Midbrain (tissue), 1 donor: ENCODE data around the gene MIA.
"Not testable (repeated sequence)": the region's sequence is repeated elsewhere in the genome, so short reads cannot be mapped to it uniquely, and the experiment has no call there.

Experiments
- DNase-seq: peaks from one replicate; lab custom pipeline; 2025; lab: John Stamatoyannopoulos, UW

The MIA gene

DNA sequence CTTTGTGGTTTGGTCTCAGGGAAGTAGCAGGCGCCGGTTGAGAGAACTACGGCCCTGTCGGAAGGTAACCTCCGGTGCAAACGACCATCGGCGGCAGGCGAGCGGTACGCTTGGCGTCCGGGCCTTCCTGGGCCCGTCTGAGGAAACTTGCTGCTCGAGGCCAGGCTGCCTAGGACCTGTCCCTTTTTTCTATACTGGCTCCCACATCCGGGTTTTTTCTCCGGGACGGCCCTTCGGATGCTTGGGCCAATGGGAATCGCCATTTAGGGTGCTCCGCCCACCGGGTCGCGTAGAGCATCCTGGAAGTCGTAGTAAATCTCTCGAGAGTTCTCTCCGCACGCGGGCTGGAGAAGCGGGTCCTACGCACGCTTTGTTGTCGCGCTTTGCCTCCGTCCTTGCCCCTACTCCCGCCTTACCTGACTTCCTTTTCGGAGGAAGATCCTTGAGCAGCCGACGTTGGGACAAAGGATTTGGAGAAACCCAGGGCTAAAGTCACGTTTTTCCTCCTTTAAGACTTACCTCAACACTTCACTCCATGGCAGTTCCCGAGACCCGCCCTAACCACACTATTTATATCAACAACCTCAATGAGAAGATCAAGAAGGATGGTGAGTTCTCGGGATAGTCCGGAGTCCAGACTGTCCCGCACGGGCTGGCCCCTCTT lies 24.3 kb upstream of the MIA start, which contains the start of gene SNRPA:
Gene SNRPA, plus strand, starts transcription at position 330 of the 664 bp plus-strand sequence. Its CDS starts 206 bp downstream, at position 536.
- peak; percentile 99 for DNase-seq

DNA sequence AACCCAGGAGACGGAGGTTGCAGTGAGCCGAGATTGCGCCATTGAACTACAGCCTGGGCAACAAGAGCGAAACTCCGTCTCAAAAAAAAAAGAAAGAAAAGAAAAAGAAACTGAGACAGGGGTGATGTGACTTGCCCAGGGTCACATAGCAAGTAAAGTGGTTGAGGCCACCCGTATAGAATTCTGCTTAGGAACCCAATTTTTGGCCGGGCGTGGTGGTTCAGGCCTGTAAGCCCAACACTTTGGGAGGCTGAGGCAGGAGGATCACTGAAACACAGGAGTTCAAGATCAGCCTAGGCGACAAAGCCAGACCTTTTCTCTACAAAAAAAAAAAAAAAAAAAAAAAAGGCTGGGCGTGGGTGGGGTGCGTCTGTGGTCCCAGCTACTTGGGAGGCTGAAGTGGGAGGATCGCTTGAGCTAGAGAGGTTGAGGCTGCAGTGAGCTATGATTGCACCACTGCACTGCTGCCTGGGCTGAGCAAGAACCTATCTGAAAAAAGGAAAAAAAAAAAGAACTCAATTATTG lies 23.0 kb upstream of the MIA start:
- DNase-seq = no peak

DNA sequence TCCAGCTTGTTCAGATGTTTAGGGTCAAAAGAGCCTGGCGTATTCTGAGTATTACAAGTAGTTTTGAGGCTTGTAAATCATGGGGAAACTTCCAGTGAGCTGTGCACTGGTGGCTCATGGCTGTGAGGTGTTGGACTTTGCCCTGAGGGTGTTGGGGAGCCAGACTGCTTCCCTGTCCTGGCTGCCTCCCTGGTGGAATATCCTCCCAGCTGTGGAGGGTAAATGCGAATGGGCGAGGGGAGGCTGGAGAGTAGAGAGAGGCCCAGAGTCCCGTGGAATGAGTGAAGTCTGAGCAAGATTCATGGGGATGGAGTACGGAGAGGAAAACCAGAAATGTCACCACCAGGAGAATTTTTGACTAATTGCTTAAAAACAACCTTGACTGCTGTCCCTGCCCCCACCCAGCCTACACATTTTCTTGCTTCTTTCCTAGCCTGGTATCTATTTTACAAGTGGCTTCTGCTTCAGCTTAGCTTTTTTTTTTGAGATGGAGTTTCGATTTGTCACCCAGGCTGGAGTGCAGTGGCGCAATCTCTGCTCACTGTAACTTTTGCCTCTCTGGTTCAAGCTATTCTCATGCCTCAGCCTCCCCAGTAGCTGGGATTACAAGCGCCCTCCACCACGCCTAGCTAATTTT lies 20.6 kb upstream of the MIA start:
- no peak for DNase-seq

DNA sequence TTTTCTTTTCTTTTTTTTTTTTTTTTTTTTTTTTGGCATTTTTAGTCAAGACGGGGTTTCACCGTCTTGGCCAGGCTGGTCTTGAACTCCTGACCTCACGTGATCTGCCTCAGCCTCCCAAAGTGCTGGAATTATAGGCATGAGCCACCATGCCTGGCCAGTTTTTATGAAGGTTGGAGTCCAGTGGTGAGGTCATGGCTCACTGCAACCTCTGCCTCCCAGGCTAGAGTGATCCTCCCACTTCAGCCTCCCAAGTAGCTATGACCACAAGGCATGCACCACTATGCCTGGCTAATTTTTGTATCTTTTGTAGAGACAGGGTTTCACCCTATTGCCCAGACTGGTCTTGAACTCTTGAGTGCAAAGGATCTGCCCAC lies 20.1 kb upstream of the MIA start:
- DNase-seq = no peak

DNA sequence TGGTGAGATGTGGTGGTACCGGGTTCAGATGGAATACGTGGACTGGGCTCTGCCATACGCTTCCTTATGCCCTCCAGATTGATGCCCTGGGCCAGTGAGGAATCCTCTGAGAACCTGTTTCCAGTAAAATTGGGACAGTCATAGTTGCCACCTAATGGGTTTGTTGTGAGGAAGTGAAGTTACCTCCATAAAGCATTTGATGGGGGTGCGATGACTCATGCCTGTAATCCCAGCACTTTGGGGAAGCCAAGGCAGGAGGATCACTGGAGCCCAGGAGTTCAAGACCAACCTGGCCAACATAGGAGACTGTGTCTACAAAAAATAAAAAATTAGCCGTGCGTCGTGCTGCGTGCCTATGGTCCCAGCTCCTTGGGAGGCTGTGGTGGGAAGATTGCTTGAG lies 19.5 kb upstream of the MIA start:
- no peak for DNase-seq

DNA sequence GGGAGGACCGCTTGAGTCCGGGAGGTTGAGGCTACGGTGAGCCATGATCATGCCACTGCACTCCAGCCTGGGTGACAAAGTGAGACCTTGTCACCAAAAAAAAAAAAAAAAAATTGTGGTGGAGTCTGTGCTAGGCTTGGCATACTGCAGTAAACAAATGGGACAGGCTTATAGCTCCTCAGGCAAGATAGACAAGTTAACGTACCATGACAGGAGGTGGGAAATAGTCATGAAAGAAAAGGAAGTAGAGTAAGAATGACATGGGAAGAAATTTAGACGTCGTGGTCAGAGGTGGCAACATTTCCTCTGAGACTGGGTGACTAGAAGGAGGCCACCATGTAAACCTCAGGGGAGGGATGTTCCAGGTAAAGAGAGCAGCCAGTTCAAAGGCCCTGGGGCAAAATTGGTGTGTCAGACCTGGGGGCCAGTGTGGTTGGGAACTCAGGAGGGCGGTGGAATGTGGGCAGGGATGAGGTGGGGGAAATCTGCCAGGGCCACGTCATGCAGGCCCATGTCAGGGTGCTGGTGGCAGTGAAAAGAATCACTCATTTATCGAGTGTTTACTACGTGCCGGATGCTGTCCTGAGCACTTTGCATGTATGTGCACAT lies 18.7 kb upstream of the MIA start:
- no peak for DNase-seq

DNA sequence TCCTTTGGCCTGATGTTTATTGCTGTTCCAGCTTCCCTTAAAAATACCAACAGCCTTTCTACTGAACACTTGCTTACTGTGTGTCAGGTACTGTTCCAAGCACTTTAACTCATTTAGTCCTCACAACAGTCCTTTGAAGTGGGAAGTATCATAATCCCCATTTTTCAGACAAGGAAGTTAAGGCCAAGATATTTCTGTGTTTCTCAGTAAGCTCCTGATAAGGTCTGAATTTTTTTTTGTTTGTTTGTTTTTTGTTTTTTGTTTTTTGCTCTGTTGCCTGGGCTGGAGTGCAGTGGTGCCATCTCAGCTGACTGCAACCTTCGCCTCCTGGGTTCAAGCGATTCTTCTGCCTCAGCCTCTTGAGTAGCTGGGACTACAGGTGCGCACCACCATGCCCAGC lies 16.8 kb upstream of the MIA start:
- no peak for DNase-seq

DNA sequence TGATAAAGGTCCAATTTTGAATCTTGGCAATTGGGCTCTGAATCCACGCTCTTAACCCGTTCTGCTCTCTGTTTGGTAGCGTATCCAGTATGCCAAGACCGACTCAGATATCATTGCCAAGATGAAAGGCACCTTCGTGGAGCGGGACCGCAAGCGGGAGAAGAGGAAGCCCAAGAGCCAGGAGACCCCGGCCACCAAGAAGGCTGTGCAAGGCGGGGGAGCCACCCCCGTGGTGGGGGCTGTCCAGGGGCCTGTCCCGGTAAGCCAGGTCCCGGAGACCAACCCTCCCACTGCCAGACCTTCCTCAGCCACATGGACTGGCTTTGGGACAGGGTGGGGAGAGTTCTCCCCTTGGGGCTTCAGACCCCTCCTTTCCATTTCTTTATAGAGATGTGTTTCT lies 16.0 kb upstream of the MIA start:
- DNase-seq = no peak

DNA sequence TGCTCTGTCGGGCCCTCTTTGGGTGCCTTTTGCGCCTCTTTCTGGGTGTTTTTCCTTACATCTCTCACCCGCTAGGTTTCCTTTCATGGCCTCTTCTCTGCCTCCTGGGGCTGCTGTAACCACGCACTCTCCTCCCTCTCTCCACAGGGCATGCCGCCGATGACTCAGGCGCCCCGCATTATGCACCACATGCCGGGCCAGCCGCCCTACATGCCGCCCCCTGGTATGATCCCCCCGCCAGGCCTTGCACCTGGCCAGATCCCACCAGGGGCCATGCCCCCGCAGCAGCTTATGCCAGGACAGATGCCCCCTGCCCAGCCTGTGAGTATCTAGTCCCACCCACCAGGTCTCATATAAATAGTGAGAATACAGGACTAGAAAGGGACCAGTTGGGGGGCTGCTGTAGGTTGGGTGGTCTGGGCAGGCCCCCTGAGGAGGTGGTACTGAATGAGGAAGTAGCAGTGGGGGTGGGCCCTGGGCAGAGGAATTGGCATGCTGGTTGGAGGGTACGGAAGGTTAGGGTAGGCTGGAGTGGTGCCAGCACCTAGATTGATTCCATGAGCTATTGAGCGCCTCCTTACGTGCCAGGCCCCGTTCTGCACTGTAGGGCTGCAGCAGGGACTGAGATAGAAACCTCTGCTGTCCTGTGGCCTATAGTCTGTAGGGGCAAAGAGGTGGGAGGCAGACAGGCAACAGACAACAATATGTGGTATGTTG lies 12.4 kb upstream of the MIA start:
- no peak for DNase-seq

DNA sequence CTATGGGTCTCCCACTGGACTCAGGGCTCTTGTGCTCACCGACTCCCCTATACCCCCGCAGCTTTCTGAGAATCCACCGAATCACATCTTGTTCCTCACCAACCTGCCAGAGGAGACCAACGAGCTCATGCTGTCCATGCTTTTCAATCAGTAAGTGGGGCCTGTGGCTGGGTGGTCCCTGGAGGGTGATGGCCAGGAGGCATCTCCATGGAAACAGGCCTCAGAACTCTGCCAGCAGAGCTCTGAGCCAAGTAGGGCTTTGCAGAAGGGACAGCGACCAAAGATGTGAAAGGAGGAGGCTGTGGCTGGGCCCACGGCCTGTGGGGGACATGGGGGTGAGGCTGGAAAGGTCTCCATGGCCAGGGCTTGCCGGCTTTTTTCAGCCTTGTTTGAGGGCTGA lies 11.8 kb upstream of the MIA start:
- DNase-seq = no peak

DNA sequence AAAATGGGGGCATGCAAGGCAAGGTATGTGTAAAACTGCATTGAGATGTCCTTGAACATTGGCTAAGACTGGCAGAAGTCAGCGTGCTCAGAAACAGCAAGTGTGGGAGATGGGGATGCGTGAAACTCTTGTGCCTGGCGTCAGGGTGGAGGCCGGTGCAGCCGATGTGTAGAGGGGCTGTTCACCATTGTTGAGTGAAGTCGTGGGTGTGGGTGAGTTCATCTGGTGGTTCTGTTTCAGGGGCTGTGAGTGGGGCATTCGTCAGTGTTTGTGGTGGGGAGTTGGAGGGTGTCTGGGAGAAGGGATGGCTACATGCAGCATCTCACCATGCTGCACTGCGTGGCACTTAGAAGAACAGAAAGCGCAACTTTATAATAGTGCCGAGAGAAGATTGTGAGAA lies 11.4 kb upstream of the MIA start:
- DNase-seq = no peak

DNA sequence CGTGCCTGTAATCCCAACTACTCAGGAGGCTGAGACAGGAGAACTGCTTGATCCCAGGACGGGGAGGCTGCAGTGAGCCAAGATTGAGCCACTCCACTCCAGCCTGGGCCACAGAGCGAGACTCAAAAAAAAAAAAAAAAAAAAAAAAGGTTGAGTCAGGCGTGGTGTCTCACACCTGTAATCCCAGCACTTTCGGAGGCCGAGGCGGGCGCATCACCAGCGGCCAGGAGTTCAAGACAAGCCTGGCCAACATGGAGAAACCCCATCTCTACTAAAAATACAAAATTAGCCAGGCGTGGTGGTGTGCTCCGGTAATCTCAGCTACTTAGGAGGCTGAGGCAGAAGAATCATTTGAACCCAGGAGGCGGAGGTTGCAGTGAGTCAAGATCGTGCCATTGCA lies 8.9 kb upstream of the MIA start:
- DNase-seq = not testable (repeated sequence)

DNA sequence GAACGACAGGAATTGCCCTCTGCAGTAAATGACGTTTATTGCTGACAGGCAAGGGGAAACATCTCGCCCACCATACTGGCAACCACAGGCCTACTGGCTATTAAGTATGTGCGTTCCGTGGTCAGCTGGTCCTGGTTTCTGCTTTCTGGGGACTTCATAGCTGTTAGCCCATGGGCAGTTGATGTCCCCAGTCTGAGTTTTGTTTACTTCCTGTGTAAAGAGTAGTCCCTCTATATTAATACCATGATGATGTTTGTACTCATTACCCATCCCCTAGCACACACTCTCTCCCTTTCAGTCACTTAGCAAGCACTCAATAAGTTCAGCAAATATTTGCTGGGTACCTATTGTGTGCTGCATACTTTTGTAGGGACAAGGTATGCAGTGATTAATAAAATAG lies 6.5 kb upstream of the MIA start:
- no peak for DNase-seq

DNA sequence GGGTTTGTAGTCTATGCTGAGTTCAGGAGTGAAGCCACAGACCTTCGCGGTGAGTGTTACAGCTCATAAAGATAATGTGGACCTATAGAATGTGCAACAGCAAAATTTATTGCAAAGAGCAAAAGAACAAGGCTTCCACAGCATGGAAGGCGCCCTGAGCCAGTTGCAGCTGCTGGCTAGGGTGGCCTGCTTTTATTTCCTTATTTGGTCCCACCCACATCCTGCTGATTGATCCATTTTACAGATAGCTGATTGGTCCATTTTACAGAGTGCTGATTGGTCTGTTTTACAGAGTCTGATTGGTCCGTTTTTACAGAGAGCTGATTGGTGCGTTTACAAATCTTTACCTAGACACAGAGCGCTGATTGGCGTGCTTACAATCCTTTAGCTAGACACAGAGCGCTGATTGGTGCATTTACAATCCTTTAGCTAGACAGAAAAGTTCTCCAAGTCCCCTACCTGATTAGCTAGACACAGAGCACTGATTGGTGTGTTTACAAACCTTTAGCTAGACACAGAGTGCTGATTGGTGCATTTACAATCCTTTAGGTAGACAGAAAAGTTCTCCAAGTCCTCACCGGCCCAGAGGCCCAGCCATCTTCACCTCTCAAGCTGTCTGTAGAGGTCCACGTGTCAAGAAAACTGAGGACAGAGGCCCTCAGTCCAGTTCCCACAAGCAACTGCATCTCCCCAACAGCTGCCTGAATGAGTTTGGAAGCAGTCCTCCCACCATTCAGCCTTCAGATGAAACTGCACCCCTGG lies 4.0 kb upstream of the MIA start:
- DNase-seq = not testable (repeated sequence)

DNA sequence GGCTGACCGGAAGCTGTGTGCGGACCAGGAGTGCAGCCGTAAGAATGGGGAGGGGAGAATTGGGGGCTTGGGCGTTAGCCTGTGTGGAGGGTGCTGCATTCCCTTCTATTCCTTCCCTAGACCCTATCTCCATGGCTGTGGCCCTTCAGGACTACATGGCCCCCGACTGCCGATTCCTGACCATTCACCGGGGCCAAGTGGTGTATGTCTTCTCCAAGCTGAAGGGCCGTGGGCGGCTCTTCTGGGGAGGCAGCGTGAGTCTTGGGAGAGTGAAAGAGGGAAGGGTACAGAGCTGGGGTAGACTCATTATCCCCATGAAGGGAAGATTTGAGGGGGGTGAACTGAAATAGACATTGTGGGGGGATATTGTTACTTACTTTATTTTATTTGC lies 306 bp downstream of the MIA start:
- no peak for DNase-seq

DNA sequence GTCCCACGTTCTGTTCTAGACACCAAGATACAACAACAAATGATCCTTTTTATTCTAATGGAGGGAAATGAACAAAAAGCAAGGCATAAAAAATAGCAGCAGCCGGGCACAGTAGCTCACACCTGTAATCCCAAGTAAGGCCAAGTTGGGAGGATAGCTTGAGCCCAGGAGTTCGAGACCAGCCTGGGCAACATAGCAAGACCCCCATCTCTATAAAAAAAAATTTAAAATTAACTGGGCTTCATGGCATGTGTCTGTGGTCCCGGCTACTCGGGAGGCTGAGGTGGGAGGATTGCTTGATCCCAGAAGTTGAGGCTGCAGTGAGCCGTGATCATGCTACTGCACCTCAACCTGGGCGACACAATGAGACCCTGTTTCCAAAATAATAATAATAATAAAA lies 1.0 kb downstream of the MIA start:
- DNase-seq = no peak

DNA sequence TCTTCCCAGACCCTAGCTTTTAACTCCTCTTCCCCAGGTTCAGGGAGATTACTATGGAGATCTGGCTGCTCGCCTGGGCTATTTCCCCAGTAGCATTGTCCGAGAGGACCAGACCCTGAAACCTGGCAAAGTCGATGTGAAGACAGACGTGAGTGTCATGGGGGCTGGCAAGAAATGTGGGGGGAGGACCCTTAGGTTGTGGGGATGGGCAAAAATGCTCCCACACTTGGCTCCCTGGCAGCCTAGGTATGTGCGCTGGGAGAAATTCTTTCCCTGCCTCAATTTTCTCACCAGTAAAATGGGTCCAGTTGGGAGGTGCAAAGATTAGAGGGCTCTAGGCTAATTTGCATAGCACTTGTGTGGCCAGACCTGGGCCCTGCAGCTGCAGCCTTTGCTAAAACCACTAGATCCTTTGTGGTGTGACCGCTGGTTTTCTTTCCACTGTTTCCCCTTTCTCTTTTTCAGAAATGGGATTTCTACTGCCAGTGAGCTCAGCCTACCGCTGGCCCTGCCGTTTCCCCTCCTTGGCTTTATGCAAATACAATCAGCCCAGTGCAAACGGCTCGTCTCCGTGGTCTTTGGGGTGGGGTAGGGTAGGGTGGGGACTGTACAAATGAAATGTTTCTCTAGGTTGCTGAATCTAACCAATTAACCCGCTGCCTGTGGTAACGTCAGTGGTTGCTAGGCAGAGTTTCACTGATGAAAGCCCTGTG lies 1.8 kb downstream of the MIA start:
- peak; percentile 93 for DNase-seq

DNA sequence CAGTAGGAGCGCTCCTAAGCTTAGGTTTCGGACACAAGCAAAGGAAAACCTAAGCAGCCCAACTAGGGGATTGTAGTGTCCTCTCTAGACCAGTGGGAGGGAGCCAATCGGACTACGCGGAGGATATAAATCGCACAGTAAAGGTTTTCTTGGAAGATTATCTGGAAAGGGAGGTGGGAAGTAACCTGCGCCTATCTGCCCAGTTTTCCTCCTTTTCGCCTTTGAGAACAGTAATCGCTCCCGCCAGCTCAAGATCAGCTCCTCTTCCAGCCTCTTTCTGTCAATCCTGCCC lies 2.3 kb downstream of the MIA start:
- DNase-seq = no peak

DNA sequence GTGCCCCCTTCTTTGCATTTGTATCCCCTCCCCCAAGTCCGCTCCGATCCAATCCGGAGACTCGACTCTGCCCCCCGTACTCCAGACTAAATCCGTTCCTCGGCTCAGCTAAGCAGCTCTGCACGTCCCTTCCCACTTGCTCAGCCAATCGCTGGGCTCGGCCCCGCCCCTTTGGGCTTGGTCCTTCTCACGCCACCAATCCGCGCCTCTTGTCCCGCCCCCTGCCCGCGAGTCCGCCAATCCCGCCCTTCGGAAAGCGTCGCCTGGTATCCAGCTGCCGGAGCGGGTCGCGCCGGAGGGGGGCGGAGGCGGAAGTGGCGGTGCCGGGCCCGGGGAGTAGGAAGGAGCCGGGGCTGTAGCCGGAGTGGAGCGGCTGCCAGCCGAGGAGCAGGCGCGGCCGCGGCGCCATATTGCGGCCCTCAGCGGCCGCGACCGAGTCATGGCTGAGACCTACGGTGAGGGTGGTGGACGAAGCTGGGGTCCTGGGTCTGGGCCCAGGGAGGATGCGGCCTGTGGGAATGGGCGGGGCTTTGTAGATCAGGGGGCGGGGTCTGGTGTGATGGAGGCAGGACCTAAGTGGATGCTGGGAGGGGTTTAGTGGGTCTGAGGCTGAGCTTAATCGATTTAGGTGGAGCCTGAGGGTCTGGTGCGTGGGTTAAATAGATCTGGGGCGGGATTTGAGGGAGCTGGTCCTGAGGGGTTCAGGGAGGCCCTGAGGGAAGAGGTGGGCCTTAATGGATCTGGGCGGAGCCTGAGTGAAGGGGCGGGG lies 2.8 kb downstream of the MIA start, which contains the start of gene RAB4B:
Gene RAB4B, plus strand, starts transcription at position 311 of the 769 bp plus-strand sequence. Its CDS starts 129 bp downstream, at position 440.
- peak; percentile 99 for DNase-seq

DNA sequence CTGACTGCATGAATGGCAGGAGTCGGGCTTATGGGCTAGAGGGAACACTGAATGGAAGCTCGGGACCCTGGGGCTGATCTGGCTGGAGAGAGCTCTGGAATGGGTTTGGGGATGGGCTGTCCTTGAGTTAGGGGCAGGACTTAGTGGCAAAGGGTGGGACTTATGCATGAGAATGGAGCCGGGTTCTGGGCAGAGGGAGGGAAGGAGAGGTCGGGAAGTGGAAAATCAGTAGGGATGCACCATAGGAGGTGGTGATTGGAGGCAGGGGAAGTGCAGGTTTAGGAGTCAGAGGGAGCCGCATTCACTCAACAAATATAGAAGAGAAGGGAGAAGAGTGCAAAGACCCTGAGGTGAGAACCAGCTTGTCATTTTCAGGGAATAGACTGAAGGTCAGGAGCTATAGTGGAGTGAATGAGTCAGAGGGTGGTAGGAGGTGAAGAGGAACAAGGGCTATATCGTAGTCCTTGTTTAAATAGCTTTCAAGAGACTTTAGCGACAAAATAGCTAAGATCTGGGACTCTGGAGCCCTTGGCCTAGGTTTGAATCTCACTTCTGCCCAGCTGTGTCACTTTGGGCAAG lies 3.5 kb downstream of the MIA start:
- no peak for DNase-seq
